GM23338 (cell line): ENCODE data around the gene LIN54.

Experiments used
- CREB1 ChIP-seq: fragments of 250-450 bp; sonication (Bioruptor Pico); IDR thresholded peaks from 2 replicates; pipeline ENCODE4 v1.5.0; 2020; ENCODE audit warnings: low read depth, mild to moderate bottlenecking, moderate library complexity
- EZH2 ChIP-seq: fragments of 200-600 bp; sonication (generic); IDR thresholded peaks from one replicate; pipeline ENCODE4 v1.8.0; 2017; ENCODE audit warnings: antibody characterized with exemption, mild to moderate bottlenecking, low read depth; ENCODE audit not compliant: unreplicated experiment
- EZH2phosphoT487 ChIP-seq: fragments of 200-600 bp; sonication (generic); IDR thresholded peaks from one replicate; pipeline ENCODE4 v1.8.1; 2018; ENCODE audit warnings: antibody characterized with exemption; ENCODE audit not compliant: unreplicated experiment
- JUNB ChIP-seq: IDR thresholded peaks from one replicate; pipeline ENCODE4 v1.6.1; 2016; ENCODE audit warnings: antibody characterized with exemption; ENCODE audit not compliant: unreplicated experiment
- NANOG ChIP-seq: IDR thresholded peaks from 2 replicates; pipeline ENCODE4 v1.6.1; 2016; ENCODE audit warnings: antibody characterized with exemption, borderline replicate concordance
- POLR2AphosphoS5 ChIP-seq: IDR thresholded peaks from 2 replicates; pipeline ENCODE4 v1.6.1; 2016; ENCODE audit warnings: antibody characterized with exemption, low read depth
- STAT1 ChIP-seq: IDR thresholded peaks from one replicate; pipeline ENCODE4 v1.6.1; 2016; ENCODE audit warnings: antibody characterized with exemption; ENCODE audit not compliant: unreplicated experiment
- ZNF114 ChIP-seq: fragments of 250-450 bp; sonication (Bioruptor Pico); IDR thresholded peaks from 2 replicates; pipeline ENCODE4 v1.5.0; 2020; ENCODE audit warnings: mild to moderate bottlenecking, moderate library complexity
- ZNF331 ChIP-seq: fragments of 250-450 bp; sonication (Bioruptor Pico); IDR thresholded peaks from 2 replicates; pipeline ENCODE4 v1.5.0; 2020; ENCODE audit warnings: low read depth, mild to moderate bottlenecking, moderate library complexity
- TF ChIP-seq, protein P1 (sequence below), 2 experiments: fragments of 200-600 bp in 1 of 2; sonication (generic) in 1 of 2; conservative IDR thresholded peaks; 2 replicates each; pipeline versions ENCODE4 v1.5.1 to v1.6.1; 2016 to 2017; ENCODE audit warnings: antibody characterized with exemption in 2 of 2, low read depth in 2 of 2, mild to moderate bottlenecking in 2 of 2, moderate library complexity in 1 of 2
- TF ChIP-seq, protein P2 (sequence below): IDR thresholded peaks from one replicate; pipeline ENCODE4 v1.6.1; 2018; ENCODE audit warnings: antibody characterized with exemption; ENCODE audit not compliant: unreplicated experiment
- TF ChIP-seq, protein P3 (sequence below): IDR thresholded peaks from 2 replicates; pipeline ENCODE4 v1.6.1; 2016; ENCODE audit warnings: antibody characterized with exemption

DNA sequence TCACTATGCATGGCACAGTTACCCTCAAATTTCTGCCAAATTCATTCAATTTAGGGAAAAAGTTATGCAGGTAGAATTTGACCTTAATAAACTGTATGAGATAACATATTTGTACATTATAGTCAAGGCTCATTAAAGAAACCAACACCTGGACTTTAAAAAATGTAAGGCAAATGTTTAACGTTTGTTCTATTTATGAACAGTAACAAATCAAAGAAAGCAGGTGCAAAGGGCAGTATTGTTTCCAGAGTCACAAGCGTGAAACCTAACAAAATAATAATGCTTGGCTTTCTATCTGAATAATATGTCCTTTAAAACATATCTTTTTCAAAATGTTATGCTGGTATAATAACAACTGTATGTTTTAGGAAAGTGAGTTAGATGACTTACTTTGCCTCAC, 41.2 kb downstream of the LIN54 start:
- TF ChIP-seq POLR2AphosphoS5 (no peak), EZH2 (no peak), JUNB (no peak), NANOG (no peak), EZH2phosphoT487 (no peak), ZNF114 (CRISPR knock-in tag) (no peak), CREB1 (CRISPR knock-in tag) (no peak), ZNF331 (CRISPR knock-in tag) (no peak), STAT1 (no peak)
- TF ChIP-seq, protein P1, sequence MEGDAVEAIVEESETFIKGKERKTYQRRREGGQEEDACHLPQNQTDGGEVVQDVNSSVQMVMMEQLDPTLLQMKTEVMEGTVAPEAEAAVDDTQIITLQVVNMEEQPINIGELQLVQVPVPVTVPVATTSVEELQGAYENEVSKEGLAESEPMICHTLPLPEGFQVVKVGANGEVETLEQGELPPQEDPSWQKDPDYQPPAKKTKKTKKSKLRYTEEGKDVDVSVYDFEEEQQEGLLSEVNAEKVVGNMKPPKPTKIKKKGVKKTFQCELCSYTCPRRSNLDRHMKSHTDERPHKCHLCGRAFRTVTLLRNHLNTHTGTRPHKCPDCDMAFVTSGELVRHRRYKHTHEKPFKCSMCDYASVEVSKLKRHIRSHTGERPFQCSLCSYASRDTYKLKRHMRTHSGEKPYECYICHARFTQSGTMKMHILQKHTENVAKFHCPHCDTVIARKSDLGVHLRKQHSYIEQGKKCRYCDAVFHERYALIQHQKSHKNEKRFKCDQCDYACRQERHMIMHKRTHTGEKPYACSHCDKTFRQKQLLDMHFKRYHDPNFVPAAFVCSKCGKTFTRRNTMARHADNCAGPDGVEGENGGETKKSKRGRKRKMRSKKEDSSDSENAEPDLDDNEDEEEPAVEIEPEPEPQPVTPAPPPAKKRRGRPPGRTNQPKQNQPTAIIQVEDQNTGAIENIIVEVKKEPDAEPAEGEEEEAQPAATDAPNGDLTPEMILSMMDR (conservative IDR thresholded peaks at IDR 0.05; ENCODE audit: low read depth in 2 of 2) = no peak
- TF ChIP-seq, protein P2, sequence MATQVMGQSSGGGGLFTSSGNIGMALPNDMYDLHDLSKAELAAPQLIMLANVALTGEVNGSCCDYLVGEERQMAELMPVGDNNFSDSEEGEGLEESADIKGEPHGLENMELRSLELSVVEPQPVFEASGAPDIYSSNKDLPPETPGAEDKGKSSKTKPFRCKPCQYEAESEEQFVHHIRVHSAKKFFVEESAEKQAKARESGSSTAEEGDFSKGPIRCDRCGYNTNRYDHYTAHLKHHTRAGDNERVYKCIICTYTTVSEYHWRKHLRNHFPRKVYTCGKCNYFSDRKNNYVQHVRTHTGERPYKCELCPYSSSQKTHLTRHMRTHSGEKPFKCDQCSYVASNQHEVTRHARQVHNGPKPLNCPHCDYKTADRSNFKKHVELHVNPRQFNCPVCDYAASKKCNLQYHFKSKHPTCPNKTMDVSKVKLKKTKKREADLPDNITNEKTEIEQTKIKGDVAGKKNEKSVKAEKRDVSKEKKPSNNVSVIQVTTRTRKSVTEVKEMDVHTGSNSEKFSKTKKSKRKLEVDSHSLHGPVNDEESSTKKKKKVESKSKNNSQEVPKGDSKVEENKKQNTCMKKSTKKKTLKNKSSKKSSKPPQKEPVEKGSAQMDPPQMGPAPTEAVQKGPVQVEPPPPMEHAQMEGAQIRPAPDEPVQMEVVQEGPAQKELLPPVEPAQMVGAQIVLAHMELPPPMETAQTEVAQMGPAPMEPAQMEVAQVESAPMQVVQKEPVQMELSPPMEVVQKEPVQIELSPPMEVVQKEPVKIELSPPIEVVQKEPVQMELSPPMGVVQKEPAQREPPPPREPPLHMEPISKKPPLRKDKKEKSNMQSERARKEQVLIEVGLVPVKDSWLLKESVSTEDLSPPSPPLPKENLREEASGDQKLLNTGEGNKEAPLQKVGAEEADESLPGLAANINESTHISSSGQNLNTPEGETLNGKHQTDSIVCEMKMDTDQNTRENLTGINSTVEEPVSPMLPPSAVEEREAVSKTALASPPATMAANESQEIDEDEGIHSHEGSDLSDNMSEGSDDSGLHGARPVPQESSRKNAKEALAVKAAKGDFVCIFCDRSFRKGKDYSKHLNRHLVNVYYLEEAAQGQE = no peak
- TF ChIP-seq, protein P3, sequence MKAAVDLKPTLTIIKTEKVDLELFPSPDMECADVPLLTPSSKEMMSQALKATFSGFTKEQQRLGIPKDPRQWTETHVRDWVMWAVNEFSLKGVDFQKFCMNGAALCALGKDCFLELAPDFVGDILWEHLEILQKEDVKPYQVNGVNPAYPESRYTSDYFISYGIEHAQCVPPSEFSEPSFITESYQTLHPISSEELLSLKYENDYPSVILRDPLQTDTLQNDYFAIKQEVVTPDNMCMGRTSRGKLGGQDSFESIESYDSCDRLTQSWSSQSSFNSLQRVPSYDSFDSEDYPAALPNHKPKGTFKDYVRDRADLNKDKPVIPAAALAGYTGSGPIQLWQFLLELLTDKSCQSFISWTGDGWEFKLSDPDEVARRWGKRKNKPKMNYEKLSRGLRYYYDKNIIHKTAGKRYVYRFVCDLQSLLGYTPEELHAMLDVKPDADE = no peak
